T-helper 1 cell (primary cell): ENCODE data around the gene RCVRN.
"Not testable (repeated sequence)": the region's sequence is repeated elsewhere in the genome, so short reads cannot be mapped to it uniquely, and the experiment has no call there.

Source experiments
- DNase-seq, 5 donors: peaks; one replicate each; pipeline ENCODE4 v3.0.0-alpha.2; 2012 to 2020

RCVRN gene

GRCh38 chr17:9921216-9921615 is 16.1 kb upstream of the RCVRN start:
- DNase-seq, result not testable (repeated sequence)

- DNase-seq, result no peak
These were observed 13.8 kb upstream of the RCVRN start for GRCh38 chr17:9918804-9919352.

GRCh38 chr17:9918352-9918751 is 13.3 kb upstream of the RCVRN start:
- no peak for DNase-seq

- no peak for DNase-seq
These were observed 12.7 kb upstream of the RCVRN start for GRCh38 chr17:9917801-9918200.

GRCh38 chr17:9917131-9917530 is 12.1 kb upstream of the RCVRN start:
- no peak for DNase-seq

GRCh38 chr17:9916108-9916507 is 11.0 kb upstream of the RCVRN start:
- no peak for DNase-seq

GRCh38 chr17:9913476-9913875 is 8.4 kb upstream of the RCVRN start:
- DNase-seq, result no peak

- DNase-seq, result no peak
These were observed 7.3 kb upstream of the RCVRN start for GRCh38 chr17:9912121-9913099.

- no peak for DNase-seq
These were observed 6.0 kb upstream of the RCVRN start for GRCh38 chr17:9911089-9911488.

GRCh38 chr17:9908649-9909042 is 3.6 kb upstream of the RCVRN start:
- no peak for DNase-seq

- no peak for DNase-seq
These were observed 3.0 kb upstream of the RCVRN start for GRCh38 chr17:9907883-9908648.

GRCh38 chr17:9907131-9907530 is 2.1 kb upstream of the RCVRN start:
- DNase-seq, result no peak

- no peak for DNase-seq
These were observed 1.5 kb upstream of the RCVRN start for GRCh38 chr17:9906616-9907015.

- DNase-seq, result no peak
These were observed 831 bp upstream of the RCVRN start for GRCh38 chr17:9905902-9906301.

GRCh38 chr17:9904277-9905077 is 594 bp downstream of the RCVRN start:
- no peak for DNase-seq

- DNase-seq, result no peak
These were observed 3.0 kb downstream of the RCVRN start for GRCh38 chr17:9902120-9902519.

GRCh38 chr17:9900784-9901183 is 4.3 kb downstream of the RCVRN start:
- no peak for DNase-seq

GRCh38 chr17:9900044-9900594 is 5.0 kb downstream of the RCVRN start:
- DNase-seq, result no peak

- no peak for DNase-seq
These were observed 5.6 kb downstream of the RCVRN start for GRCh38 chr17:9899280-9900043.

- DNase-seq, result no peak
These were observed 6.3 kb downstream of the RCVRN start for GRCh38 chr17:9898812-9899211.

- DNase-seq, result no peak
These were observed 7.6 kb downstream of the RCVRN start for GRCh38 chr17:9897372-9897968.
